ENCODE results near the gene LRRK1.

- TF ChIP-seq EZH2 (IDR thresholded peaks at IDR 0.05) (no peak), POLR2AphosphoS5 (IDR thresholded peaks at IDR 0.05; ENCODE audit: borderline replicate concordance, low read depth, low read length) (no peak)
Measured at GRCh38 chr15:101054991-101055390, 135.8 kb downstream of the LRRK1 start.

All from SK-N-MC (cell line).